ENCODE data around the gene CHID1. TPM values are rescaled to one million over a fixed set of nuclear protein-coding genes. Genes with fewer than 3 reads are reported as not detected.

The CHID1 gene
- total and polyA plus RNA-seq, 2 donors (not counting 1 experiment from before 2014, with no cell fraction given), result 31.0 to 68.1 TPM

GRCh38 chr11:871472-871871, 39.1 kb downstream of the CHID1 start:
- H3K36me3 ChIP-seq (replicated peaks in 1 of 2; ENCODE audit: control extremely low read depth in 1 of 2, control insufficient read depth in 1 of 2, extremely low read depth in 1 of 2, insufficient read depth in 2 of 2, low read length in 1 of 2), result peaks cover 0 to 6% of the 10 kb centered on the region in 2 experiments
- 79% methylated on average over 9 of the region's 9 CpGs for WGBS (ENCODE audit: insufficient coverage)
- intact Hi-C loops (cut with micrococcal nuclease), result no loop called here
- H3K27me3 ChIP-seq (replicated peaks in 1 of 4; ENCODE audit: control extremely low read depth in 1 of 4, control insufficient read depth in 3 of 4, insufficient read depth in 4 of 4, low read length in 3 of 4), result no peaks in the 10 kb centered on the region
- ChIA-PET CTCF (no interaction called here), POLR2A (no interaction called here)
- TF ChIP-seq EZH2 (IDR thresholded peaks at IDR 0.05; ENCODE audit: borderline replicate concordance, insufficient read depth, low read depth, low read length, poor library complexity, severe bottlenecking), result no peak
- no peak for TF ChIP-seq CTCF (IDR thresholded peaks at IDR 0.05)
- no peak overlapping the region for H3K4me3 ChIP-seq (ENCODE audit: control extremely low read depth in 1 of 5, extremely low read depth in 1 of 5, insufficient read depth in 1 of 5, low read depth in 2 of 5, low read length in 4 of 5)
- no peaks in the 10 kb centered on the region for H3K9me3 ChIP-seq (ENCODE audit: control extremely low read depth in 1 of 3, control insufficient read depth in 2 of 3, insufficient read depth in 1 of 3, low read length in 2 of 3)
- ATAC-seq (ENCODE audit: low read depth) (no peak), DNase-seq (no peak)
- no peaks in the 10 kb centered on the region for H3K4me1 ChIP-seq (ENCODE audit: control insufficient read depth in 2 of 2, insufficient read depth in 2 of 2, low read length in 2 of 2)
- H3K27ac ChIP-seq (ENCODE audit: low read length in 2 of 2), result no peak overlapping the region
- no peak overlapping the region for H3K9ac ChIP-seq (ENCODE audit: low read length)
- H3K4me1 Mint-ChIP-seq, result no peaks in the 10 kb centered on the region
- no peak overlapping the region for H2AFZ ChIP-seq (ENCODE audit: insufficient read depth, low read depth, low read length, poor library complexity, severe bottlenecking)
- no peak overlapping the region for H3K4me2 ChIP-seq (replicated peaks; ENCODE audit: low read depth, low read length, poor library complexity, severe bottlenecking)
- no peaks in the 10 kb centered on the region for H4K20me1 ChIP-seq (ENCODE audit: control insufficient read depth, insufficient read depth, low read length, poor library complexity, severe bottlenecking)
- no peak overlapping the region for H3K4me3 Mint-ChIP-seq
- H3K27me3 Mint-ChIP-seq, result no peaks in the 10 kb centered on the region
- no peaks in the 10 kb centered on the region for H3K9me3 Mint-ChIP-seq (ENCODE audit: insufficient read depth)
- no peaks in the 10 kb centered on the region for H3K79me2 ChIP-seq (ENCODE audit: control insufficient read depth, insufficient read depth, low read length)
- no peak overlapping the region for H3K27ac Mint-ChIP-seq

- ChIA-PET CTCF (no interaction called here), POLR2A (no interaction called here)
- no peaks in the 10 kb centered on the region for H3K9me3 ChIP-seq (ENCODE audit: control extremely low read depth in 1 of 3, control insufficient read depth in 2 of 3, insufficient read depth in 1 of 3, low read length in 2 of 3)
- DNase-seq, result no peak
- H3K36me3 ChIP-seq (replicated peaks in 1 of 2; ENCODE audit: control extremely low read depth in 1 of 2, control insufficient read depth in 1 of 2, extremely low read depth in 1 of 2, insufficient read depth in 2 of 2, low read length in 1 of 2), result peaks cover 0 to 6% of the 10 kb centered on the region in 2 experiments
- H4K20me1 ChIP-seq (ENCODE audit: control insufficient read depth, insufficient read depth, low read length, poor library complexity, severe bottlenecking), result no peaks in the 10 kb centered on the region
- Mint-ChIP-seq H3K4me1 (no peaks in the 10 kb centered on the region), H3K27me3 (no peaks in the 10 kb centered on the region), H3K4me3 (no peak overlapping the region), H3K9me3 (ENCODE audit: insufficient read depth) (no peaks in the 10 kb centered on the region), H3K27ac (no peak overlapping the region)
- no peak overlapping the region for H2AFZ ChIP-seq (ENCODE audit: insufficient read depth, low read depth, low read length, poor library complexity, severe bottlenecking)
- no peaks in the 10 kb centered on the region for H3K27me3 ChIP-seq (replicated peaks in 1 of 4; ENCODE audit: control extremely low read depth in 1 of 4, control insufficient read depth in 3 of 4, insufficient read depth in 4 of 4, low read length in 3 of 4)
- intact Hi-C loops (cut with micrococcal nuclease), result no loop called here
- H3K4me2 ChIP-seq (replicated peaks; ENCODE audit: low read depth, low read length, poor library complexity, severe bottlenecking), result no peak overlapping the region
- H3K27ac ChIP-seq (ENCODE audit: low read length in 2 of 2), result no peak overlapping the region
- H3K4me1 ChIP-seq (ENCODE audit: control insufficient read depth in 2 of 2, insufficient read depth in 2 of 2, low read length in 2 of 2), result no peaks in the 10 kb centered on the region
- H3K79me2 ChIP-seq (ENCODE audit: control insufficient read depth, insufficient read depth, low read length), result no peaks in the 10 kb centered on the region
- H3K9ac ChIP-seq (ENCODE audit: low read length), result no peak overlapping the region
- 98% methylated on average over 7 of the region's 8 CpGs for WGBS (ENCODE audit: insufficient coverage)
- H3K4me3 ChIP-seq (ENCODE audit: control extremely low read depth in 1 of 5, extremely low read depth in 1 of 5, insufficient read depth in 1 of 5, low read depth in 2 of 5, low read length in 4 of 5), result no peak overlapping the region
- ATAC-seq (ENCODE audit: low read depth), result no peak
- TF ChIP-seq CTCF (IDR thresholded peaks at IDR 0.05) (no peak), EZH2 (IDR thresholded peaks at IDR 0.05; ENCODE audit: borderline replicate concordance, insufficient read depth, low read depth, low read length, poor library complexity, severe bottlenecking) (no peak)
Measured at GRCh38 chr11:870418-870817, 40.2 kb downstream of the CHID1 start.
